HG03108 (cell line): Measurements from ENCODE around the gene SLC35F3.

Source experiments
- ATAC-seq: cut with Tn5 transposase; IDR thresholded peaks from one replicate; pipeline ENCODE4 v1.9.1; 2021; ENCODE audit warnings: moderate library complexity; ENCODE audit not compliant: unreplicated experiment

The SLC35F3 gene

DNA sequence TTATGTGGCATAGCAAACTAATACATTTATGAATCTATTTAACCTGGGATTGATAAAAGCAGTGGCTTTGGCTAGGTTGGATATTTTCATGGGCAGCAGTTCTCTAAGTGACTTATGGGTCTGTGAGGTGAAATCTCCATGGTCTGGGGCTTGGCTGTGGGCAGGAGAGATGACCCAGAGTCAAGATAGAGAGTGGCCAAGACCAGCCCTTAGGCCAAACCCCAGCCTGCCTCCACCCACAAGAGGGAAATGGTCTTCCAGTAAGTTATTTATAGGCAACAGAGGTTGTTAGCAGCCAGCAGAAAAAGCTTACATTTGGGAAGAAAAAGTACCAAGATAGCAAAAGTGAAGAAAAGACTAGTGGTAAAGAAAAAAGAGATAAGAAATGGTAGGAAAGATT lies 61.4 kb downstream of the SLC35F3 start:
- no peak for ATAC-seq

DNA sequence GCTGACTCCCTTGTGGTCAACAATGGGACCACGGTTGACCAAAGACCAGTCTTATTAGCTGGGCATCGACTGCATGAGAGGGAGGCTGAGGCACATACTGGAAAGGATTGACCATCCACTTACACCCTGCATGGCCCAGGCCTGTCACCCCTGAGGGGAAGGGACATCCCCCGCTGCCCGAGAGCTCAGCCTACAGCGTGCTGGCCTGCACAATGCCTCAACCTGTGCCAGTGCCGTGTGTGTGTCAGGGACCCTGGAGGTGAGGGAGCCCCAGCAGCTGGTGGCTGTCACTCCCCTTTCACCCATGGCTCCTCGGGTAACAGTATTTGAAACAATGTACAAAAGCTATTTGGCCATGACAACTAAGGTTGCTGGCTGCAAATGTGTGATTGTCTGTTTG lies 67.3 kb downstream of the SLC35F3 start:
- no peak for ATAC-seq

DNA sequence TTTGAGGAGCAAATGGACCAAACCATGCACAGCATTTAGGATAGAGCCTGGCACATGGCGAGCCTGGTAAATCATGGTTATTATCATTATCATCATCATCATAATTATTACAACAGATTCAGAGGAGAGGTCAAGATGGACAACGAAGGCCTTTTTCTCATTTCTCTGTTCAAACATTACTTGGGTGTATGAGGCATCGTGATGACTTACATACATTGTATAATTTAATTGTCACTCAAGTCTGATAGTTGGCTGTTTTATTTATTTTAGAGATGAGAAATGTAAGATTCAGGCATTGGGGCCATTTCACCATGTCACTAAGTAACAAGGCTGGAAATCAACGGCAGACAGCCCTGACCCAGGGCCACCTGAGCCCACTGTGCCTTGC lies 68.1 kb downstream of the SLC35F3 start:
- ATAC-seq: no peak

DNA sequence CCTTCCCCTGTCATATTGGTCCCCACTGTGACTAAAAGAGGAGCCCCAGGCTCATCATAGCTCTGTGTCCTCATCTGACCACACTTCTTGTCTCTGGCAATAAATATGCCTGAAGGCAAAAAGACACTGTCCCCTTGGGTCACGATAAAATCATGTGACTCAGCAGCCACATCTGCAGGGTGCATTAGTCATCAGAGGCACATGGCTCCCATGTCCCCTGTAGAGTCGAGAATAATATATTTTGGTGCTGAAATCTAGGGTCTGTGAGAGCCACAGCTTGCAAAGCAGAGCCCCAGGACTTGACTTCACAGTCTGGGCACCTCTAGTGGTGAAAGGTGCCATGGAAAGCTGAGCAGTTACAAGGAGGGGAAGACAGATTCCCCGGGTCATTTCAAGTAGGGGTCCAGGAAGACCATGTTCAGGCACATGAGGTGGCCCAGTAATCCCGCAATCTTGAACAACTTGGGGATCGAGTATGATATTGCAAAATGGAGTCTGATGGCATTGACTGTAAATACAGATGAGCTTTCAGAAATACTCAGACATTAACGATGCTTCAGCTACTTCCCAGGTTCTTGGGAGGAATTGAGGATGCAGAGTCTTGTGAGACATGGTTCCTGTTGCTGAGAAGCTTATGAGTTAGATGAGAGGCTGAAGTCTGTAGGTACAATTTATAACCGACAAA lies 68.6 kb downstream of the SLC35F3 start:
- ATAC-seq: no peak

DNA sequence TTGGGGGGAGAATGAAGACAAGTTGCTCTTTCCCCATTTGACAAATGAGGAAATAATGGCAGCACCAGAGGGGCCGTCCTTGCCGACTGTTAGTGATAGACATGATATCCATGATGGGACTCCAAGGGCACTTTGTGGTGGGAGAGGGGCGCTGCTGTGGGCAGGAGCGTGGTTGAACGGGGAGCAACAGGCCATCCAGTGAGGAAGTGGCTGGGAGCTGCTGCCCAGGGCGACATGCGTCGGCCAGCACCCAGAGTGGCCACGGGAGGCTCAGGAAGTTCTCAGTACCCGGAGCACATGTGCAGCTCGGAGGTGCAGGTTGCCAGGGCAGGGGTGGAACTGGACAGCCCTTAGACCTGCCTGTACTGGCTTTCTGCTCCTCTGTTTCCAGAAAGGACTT lies 71.0 kb downstream of the SLC35F3 start:
- ATAC-seq: no peak

DNA sequence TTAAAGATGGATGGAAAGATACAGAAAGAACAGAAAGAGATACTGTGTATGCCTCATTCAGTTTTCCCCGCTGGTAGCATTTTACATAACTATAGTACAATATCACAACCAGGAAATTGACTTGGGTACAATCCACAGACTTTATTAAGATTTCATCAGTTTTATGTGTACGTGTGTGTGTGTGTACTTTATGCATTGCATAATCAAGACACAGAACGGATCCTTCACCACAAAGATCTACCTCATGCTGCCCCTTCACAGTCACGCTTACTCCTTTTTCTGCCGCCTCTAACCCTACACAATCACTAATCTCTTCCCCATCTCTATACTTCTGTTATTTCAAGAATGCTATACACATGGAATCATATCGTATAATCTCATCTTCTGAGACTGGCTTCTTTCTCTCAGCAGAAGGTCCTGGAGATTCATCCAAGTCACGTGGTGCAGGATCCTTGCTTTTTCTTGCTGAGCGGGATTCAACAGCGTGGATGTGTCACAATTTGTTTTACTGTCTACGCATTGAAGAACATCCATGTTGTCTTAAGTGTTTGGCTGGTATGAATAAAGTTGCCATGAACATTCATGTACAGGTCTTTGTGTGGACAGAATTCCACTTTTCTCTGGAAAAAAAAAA lies 76.7 kb downstream of the SLC35F3 start:
- no peak for ATAC-seq

DNA sequence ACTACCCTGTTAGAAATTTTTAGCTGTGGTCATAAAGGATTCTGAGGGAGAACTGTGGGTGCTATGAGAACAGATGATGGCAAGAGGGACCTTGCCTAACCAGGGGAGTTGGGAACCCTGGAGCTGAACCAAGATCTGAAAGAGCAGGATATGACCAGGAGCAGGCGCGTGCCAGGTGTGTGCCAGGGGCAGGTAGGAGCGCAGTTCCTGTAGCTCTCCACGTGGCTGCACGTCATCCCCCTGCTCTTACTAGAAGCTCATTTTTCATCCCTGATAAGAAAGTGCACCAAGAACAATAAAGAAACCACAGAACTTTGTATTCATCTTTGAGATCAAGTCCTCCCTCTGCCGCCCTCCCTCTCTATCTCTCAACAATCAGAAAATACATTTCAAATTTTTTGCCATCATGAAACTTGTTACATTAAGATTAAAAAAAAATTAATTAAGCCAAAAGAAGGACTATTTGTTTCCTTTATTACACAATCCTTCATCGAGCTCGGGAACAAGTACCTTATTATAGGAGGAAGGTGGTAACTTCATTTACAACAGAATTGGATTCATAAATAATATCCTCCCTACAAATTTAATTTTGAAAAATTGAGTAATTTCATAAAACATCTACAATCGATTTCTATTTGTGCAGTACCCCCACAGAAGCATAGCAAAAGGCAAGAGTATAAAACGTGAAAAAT lies 78.5 kb downstream of the SLC35F3 start:
- no peak for ATAC-seq

DNA sequence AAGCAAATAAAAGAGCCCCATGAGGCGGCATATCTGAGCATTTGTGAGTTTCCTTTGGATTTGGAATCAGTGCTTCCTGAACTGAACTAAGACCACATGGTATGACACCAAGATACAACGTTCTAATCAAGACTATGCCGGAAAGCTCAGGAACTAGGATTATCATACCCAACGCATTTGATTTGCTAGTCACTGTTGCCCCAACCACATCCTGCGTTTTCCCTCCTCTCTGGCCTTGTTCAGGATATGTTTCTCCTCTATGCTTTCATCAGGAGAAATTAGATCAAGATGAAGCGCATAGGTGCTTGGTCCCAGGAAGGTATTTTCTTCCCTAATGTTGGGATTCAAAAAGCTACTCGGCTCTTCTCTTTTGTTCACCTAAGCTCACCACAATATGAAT lies 79.3 kb downstream of the SLC35F3 start:
- no peak for ATAC-seq

DNA sequence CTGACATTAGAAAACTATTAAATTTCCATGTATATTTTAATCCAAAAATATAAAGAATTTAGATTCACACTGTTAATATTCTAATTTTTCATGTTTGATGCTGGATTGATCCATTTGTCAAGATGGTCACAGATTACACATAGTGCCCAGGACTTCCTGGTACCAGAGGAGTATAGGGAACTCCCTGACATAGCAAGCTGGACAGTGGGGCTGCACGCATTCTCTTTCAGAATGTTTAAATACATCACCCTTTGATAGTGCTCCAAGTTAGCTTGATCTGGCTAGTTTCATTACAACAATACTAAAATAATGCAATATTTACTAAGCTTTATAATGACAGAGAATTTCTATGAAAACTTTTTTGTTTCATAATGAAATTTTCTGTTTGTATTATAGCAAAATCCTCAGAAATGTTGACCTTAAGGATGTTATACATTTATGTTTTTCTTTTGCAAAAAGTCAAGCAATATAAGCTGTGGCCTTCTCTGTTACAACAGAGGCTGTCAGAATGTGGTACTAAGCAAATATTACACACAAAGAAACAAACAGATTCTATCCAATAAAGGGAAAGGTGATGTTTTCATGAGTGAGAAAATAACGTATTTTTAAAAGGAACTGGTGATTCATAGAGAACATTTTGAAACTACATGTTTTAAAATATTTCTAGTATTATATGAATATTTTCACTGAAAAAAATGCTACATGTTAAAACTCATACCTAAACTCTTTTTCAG lies 84.7 kb downstream of the SLC35F3 start:
- no peak for ATAC-seq

DNA sequence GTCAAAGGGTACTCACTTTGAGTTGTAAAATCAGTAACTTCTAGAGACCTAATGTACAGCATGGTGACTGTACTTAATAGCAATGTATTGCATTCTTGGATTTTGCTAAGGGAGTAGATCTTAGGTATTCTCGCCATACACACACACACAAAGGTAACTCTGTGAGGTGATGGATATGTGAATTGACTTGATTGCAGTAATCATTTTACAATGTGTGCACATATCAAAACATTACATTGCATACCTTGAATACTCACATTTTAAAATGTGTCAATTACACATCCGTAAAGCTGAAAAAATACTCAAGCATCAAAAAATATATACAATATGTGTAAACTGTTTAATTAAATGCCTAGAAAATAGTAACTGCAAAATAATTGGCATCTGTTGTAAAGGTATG lies 86.0 kb downstream of the SLC35F3 start:
- ATAC-seq: no peak

DNA sequence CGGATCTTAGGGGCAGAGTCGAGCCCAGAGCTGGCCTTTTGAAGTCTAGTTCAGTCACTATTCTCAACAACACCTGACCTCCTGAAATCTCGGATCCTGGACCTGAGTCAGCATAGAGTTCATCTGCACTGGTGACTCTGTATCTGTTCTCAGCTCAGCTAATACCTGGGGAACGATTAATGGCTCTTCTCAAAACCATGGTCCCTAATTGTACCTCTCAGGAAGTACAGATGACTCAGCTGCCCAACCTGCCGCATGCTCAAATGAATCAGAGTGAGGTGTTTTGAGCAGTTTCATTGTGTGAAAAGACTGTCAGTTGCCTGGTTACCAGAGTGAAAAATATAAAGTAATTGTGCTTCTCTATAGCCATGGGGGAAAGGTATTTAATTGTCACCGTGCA lies 89.2 kb downstream of the SLC35F3 start:
- no peak for ATAC-seq

DNA sequence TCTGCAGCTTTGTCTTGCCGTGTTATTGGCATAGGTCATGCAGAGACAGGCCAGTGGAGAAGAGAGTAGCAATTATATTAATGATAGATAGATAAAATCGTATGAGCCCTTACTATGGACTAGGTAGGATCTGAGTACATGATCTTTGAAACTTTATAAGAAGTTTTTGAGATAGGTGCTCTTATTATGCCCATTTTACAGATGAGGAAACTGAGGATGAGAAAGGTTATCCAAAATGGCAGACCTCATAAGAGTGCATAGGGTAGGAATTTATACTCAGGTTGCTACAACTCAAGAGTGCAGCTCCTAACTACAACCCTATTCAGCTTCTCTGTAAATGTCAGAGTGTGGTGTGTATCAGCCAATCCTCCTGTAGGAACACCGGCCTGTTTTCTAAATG lies 89.6 kb downstream of the SLC35F3 start:
- no peak for ATAC-seq

DNA sequence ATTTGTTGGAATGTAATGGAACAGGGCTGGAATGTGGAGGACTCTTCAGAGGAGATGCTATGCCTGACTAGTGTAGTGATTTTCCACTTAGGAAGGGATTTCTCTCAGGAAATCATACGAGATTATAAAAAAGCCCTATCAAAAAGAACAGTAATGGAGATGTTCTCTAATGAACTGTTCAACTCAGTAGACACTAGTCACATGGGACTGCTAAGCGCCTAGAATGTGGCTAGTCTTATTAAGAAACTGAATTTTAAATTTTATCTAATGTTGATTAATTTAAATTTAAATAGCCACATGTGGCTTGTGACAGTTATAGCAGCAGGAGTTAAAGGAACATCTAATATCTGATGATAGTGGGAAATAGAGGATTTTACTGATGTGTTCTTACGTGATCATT lies 94.0 kb downstream of the SLC35F3 start:
- ATAC-seq: no peak

DNA sequence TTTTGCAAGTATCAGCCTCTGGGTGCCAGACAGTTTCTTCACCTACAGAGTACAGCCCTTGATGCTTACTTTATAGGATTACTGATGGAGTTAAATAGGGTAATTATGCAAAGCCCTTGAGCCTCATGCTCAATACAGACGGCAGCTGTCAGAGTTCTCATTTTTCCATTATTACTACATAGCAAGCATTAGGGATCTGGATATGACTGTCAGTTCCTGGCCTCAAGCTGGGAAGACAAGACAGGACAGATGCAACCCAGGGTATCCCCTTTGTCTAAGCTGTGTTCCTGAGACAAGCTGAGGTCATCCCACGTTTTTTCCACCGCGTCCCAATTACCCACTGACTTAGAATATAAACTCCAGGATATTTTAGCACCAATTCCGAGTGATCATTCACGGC lies 94.4 kb downstream of the SLC35F3 start:
- no peak for ATAC-seq

DNA sequence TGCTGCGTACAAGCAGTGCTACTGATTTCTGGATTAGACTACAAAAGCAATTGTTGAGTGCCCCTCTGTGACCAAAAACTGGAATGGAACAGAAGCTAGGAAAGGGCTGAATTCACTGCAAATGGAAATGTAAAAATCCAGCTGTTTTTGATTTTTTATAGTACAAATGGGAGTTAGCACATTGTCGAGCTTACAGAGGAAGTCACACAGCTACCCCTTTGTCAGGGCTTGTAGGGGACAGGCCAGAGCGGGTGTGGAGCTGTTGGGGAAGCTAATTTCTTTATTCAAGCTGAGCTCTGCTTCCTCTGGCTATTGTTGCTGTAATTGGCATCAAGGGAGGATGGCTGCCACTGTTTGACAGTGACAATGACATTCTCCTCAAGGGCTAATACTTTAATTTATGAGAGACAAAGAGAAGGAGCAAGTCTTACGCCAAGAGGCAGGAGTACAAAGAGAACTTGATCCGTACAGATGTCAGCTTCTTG lies 96.1 kb downstream of the SLC35F3 start:
- ATAC-seq: no peak

DNA sequence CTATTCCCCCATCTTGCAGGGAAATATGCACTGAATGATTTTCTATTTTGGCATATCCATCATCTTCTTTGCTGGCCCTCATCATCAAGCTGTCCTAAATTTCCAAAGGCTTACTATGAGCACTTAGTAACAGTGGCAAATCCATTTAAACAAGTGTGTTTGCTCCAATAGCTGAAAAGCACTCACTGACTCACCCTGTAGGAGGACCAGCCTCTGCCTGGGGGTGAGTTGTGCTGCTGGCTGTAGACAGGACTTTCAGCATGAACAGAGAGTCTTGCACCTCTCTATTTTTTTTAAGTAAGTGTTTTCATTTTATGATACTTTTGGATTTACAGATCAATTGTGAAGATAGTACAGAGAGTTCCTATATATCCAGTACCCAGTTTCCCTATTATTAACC lies 97.3 kb downstream of the SLC35F3 start:
- ATAC-seq: no peak

DNA sequence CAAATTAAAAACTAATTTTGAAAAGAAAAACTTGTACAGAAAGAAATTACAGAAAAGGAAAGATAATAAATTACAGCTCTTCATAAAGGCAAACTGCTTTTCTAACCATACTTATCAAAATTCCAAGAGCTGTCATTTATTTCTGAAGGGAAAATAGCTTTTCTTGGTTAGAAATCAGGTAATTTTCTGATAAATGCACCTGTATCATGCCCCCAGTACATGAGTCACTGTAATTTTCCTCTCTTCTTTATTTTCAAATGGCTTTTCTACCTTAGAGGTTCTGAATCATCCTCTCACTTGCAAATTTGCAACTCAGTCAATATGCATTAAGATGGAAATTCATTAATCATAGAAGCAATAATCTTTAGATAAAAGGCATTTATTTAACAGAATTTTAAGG lies 100.1 kb downstream of the SLC35F3 start:
- ATAC-seq: no peak

DNA sequence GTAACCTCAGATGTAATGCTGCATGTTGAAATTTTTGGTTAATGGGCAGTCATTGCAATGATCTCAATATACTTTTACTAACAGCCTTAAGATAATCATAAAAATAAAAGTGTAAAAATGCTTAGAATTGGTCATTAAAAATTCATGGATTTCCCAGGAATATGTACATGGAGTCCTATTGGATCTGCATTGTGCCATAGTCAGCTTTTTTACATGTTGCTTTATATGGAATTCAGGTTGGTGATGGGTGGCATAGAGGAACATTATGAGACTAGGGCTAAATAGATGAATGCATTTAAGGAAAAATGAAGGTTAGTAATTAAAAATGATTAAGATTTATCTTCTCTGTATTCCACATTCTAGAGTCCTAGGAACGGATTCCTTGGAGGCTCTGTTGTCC lies 103.2 kb downstream of the SLC35F3 start:
- ATAC-seq: no peak

DNA sequence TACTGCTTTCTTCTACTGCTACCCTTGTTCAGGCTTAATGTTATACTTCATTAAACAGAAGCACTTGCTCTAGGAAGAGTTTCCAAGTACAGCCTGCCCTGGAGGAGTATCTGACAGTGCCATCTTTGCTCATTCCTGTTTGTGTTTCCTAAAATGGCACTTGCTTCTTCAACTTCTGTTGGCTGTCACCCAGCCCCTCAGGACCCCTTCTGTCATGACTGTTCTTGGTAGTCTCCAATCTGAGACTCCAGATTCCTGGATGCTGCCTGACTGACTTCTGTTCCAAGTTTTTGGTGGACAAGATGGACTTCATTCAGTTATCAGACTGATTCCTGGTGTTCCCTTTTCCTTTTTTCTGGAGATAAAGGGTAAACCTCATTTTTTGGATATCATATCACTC lies 104.1 kb downstream of the SLC35F3 start:
- no peak for ATAC-seq

DNA sequence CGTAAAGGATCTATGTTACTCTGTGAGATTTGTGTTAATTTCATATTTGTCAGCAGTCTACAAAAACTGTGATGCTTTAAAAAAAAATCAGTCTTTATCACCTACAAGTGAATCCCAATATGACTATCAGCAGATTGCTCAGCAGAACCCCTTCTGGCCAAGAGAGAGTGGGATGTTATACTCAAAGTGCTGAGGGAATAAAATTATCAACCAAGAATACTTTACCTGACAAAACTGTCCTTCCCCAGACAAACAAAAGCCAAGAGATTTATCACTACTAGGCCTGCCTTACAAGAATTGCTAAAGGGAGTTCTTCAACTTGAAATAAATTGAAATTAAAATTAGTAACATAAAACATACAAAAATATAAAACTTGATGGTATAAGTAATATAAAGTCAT lies 105.2 kb downstream of the SLC35F3 start:
- no peak for ATAC-seq

DNA sequence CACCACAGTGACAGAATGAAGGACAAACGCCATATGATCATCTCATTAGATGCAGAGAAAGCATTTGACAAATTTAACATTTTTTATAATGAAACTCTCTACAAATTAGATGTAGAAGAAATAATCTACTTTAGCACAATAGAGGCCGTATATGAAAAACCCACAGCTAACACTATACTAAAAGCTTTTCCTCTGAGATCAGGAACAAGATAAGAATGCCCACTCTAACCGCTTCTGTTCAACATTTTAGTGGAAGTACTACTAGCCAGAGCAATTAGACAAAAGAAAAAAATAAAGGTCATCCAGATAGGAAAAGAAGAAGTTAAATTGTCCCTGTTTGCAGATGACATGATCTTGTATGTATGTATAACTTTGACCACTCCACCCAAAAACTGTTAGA lies 109.7 kb downstream of the SLC35F3 start:
- ATAC-seq: no peak

DNA sequence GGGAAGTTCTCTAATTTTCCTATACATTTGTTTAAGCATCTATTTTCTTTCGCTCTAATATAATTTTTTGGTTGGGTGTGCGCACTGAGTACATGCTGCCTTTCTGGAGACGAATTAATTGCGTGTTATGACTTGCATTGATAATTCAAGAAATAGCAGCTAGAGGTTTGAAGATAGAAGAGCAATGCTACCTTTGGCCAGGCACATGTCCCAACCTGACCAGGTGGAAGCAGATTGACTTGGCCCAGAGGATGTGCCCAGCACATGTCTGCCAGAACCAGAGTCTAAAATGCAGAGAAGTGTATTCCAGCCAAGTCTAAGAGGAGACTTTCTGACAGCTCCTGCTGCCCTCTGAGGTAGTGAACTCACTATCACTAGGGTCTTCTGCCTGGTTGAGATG lies 114.3 kb downstream of the SLC35F3 start:
- no peak for ATAC-seq
